ENCODE results near the gene MCL1.
"Not testable (repeated sequence)": the region's sequence is repeated elsewhere in the genome, so short reads cannot be mapped to it uniquely, and the experiment has no call there.

MCL1 gene

DNA sequence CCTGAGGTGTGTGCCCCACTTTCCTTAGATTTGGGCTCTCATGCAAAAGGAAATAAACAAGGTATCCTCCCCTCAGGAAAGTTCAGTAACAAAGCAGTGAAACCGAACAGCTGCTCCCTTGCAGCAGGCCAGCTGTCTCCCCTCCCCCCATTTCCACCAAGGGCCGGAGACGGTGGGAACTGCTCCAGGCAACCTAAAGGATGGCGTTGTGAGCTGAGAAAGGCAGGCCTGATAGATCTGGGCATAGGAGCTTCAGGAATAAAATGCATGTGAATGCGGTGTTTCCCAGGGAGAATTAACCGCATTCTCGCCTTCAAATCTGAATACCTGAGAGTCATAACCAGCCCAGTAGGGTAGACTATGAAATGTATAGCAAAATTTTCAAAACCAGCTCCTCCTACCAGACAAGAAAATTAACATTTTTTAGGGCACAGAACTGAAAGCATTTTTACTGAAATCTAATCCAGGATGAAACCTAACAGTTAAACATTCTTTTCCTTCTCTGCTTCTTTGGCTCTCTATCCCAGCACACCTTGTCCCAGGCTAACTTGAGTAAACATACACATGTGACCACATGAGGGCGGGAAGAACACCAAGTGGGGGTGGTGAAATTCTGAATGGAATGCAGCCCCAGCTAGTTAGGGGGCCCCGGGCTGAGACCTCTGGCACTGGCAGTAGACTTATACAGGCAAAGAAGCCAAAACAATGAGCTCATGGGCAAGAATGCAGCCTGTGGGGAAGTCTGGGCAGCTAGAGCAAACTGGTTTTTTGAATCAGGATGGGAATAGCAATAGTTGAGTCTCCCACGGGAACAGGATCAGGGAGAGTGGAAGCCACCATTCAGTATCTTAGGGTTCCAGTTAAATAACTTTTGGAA is 11.5 kb downstream of the MCL1 start:
- TF ChIP-seq ZNF274 (IDR thresholded peaks at IDR 0.05; ENCODE audit: low read depth, low read length): no peak
- peak overlapping the region; percentile 45; the same call in 1 of the 2 replicates for H3K4me3 ChIP-seq (ENCODE audit: low read length)

DNA sequence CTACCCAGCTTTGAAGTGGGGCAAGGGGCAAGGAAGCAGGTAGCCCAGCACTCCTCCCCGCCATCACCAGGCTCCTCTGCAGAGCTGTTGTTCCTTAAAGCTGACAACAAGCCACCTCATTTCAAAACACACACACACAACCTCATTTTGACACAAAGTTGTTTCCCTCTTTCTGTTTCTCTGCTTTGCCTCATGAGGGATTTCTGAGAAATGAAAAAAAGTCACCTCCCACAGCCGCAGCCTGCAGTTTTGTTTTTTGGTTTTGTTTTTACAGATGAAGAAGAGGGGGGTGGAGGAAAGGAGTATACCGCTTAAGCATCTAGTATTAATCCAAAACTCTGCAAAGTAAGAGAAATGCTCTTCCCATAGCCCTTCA is 12.1 kb downstream of the MCL1 start:
- TF ChIP-seq ZNF274 (IDR thresholded peaks at IDR 0.05; ENCODE audit: low read depth, low read length): no peak
- peak overlapping the region; percentile 45; the same call in 1 of the 2 replicates for H3K4me3 ChIP-seq (ENCODE audit: low read length)

DNA sequence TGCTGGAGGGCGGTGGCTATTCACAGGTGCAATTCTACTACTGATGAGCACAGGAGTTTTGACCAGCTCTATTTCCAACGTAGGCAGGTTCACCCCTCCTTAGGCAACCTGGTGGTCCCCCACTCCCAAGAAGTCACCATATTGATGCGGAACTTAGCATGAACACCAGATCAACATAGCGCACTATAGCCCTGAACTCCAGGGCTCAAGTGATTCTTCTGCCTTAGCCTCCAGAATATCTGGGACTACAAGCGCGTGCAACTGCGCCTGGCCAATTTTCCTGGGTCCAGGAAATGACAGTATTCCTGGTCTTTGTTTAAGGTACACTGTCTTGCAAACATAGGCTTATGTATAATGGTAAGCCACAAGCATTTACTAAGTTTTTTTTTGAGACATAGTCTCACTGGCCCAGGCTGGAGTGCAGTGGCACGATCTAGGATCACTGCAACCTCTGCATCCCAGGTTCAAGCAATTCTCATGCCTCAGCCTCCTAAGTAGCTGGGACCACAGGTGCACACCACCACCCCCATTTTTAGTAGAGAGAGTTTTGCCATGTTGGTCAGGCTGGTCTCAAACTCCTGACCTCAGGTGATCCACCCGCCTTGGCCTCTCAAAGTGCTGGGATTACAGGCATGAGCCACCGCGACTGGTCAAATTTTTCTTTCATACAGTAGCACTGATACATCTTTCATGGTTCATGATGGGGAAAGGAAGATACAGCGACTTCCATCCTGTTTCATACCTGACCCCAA is 12.6 kb downstream of the MCL1 start:
- no peak for TF ChIP-seq ZNF274 (IDR thresholded peaks at IDR 0.05; ENCODE audit: low read depth, low read length)
- peak overlapping the region; percentile 20; the same call in 1 of the 2 replicates for H3K4me3 ChIP-seq (ENCODE audit: low read length)

DNA sequence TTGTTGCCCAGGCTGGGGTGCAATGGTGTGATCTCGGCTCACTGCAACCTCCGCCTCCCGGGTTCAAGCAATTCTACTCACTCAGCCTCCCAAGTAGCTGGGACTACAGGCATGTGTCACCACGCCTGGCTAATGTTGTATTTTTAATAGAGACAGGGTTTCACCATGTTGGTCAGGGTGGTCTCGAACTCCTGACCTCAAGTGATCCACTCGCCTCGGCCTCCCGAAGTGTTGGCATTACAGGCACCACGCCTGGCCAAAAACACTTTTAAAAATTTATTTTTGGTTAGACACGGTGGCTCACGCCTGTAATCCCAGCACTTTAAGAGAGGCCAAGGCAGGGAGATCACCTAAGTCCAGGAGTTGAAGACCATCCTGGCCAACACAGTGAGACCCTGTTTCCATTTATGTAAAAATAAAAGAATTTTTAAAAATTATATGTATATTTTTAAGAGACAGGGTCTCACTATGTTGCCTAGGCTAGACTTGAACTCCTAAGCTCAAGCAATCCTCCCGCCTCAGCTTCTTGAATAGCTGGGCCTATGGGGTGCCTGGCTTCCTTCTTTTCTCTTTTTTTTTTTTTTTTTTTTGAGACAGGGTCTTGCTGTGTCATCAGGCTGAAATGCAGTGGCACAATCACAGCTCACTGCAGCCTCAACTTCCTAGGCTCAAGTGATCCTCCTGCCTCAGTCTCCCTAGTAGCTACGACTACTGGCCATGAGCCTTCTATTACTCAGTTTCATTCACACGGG is 14.0 kb downstream of the MCL1 start:
- not testable (repeated sequence) for H3K4me3 ChIP-seq (ENCODE audit: low read length)

DNA sequence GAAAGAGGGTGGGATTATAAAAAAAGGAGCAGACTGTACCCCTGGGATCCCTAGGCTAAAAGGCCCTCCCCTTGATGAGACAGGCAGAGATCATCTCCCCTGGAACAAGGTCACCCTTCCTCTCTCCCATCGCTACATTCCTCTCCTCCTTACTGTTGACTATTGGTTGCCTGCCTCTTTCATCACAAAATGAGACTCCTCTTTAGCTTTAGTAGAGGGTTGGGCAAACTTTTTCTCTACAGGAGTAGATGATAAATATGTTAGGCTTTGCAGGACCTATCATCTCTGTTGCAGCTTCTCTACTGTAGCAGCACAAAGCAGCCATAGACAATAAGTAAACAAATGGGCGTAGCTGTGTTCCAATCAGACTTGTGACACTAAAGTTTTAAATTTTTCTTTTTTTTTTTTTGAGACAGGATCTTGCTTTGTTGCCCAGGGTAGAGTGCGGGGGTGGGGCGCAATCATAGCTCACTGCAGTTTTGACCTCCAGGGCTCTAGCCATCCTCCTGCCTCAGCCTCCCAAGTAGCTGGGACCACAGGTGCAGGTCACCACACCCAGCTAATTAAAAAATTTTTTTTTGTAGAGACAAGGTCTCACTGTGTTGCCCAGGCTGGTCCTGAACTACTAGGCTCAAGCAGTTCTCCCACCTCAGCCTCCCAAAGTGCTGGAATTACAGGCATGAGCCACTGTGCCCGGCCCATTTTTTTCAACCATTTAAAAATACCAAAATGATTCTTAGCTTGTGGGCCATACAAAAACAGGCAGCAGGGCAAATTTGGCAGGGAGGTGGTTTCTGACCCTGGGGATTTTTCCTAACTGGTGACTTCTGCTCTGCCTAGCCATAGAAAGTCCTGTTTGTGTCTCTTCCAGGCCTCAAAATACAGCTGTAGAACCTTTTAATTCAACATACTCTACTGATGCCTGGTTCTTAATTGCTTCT is 15.1 kb downstream of the MCL1 start:
- peak overlapping the region; percentile 39; the same call in 1 of the 2 replicates for H3K4me3 ChIP-seq (ENCODE audit: low read length)
- TF ChIP-seq ZNF274 (IDR thresholded peaks at IDR 0.05; ENCODE audit: low read depth, low read length): no peak

DNA sequence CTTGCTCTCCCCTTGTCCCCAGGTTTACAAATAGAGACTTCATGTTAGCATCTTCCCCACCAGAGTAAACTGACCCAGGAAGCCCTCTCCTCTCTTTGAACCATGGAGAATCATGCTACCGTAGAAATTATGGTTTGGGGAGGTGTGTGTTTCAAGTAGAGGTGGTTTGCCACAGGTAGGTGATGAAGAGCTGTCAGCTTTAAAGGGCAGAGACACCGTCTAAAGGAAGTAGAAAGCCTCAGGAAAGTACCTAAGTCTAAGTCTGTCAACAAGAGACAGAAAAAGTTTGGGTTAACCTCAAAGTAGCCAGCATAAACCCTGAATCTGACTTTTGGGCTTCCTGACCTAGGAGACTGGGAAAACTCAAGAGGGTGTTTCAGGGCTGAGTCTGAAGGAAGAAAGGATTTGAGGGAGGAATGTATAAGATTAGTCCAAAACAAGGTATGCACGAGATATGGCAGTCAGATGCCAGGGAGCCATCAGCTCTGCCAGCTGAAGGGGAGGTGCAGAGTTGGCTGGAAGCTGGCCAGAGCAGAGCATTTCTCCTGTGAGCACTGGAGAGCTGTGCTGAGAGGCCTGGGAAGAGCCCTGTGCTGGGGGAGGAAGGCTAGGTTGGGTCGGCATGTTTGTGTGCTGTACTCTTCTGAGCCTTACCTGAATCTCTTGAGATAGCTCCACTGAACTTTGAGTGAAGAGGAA is 15.9 kb downstream of the MCL1 start:
- no peak for TF ChIP-seq ZNF274 (IDR thresholded peaks at IDR 0.05; ENCODE audit: low read depth, low read length)
- H3K4me3 ChIP-seq (ENCODE audit: low read length): peak overlapping the region; percentile 58; the same call in 1 of the 2 replicates

DNA sequence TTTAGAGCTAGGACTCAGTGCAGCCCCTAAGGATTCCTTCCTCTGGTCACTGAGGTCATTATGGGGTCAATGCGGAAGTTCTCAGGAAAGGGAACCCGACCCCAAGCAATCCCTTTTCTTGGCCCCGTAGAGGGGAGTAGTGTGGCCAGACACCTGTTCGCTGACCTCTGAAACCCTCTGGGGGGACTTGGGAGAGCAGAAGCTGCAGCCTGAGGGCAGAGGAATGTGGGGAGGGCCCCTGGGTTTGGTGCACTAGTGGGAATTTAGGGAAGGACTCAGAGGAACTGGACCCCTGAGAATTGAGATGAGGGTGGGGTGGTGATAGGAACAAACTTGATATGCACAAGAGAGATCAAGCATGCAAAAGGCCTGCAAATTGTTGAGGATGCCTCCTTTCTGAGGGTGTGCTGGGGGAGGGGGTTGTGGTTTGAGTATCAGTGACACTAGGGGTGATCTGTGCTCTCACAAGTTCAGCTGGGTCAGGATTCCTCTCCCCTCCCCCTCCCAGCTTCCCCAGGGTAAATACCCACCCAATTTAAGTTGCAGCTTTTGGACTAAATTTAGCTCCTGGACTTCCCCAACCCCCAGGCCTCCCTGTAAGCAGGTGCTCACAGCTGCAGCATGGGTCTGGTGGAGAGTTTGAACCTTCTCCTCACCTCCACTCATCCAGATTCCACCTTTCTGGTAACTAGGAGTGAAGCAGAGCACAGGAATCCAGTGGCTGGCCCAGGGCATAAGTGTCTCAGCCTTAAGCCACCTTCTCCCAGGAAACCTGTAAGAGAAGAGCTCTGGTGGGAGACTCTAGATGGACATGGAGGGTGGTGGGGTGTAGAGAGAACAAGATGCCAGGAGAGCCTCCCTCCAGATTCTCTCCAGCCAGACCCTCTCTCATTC is 16.7 kb downstream of the MCL1 start:
- H3K4me3 ChIP-seq (ENCODE audit: low read length): peak overlapping the region; percentile 72; the same call in 1 of the 2 replicates
- no peak for TF ChIP-seq ZNF274 (IDR thresholded peaks at IDR 0.05; ENCODE audit: low read depth, low read length)

DNA sequence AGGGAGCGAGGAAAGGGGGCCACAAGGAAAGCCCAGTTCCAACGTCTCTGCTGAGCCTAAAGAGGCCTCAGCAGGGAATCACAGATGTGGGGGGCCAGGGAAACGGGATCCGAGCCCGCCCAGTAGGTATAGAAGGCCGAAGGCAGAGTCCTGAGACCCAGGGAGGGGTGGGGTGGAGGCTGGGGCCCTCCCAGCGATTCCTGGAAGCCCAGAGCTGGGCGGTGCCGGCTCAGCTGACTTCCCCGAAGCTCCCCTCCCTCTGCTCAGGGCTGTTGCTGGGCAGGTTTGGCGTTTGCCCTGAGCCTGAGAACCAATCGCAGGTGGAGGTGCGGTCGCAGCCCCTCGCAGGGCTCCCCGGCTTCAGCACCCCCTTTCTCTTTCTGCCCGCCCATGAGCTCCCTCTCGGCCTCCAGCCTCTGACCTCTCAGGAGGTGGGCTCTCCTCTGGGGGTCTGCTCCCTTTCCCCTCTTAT is 17.4 kb downstream of the MCL1 start:
- H3K4me3 ChIP-seq (ENCODE audit: low read length): peak overlapping the region; percentile 72
- TF ChIP-seq ZNF274 (IDR thresholded peaks at IDR 0.05; ENCODE audit: low read depth, low read length): no peak

DNA sequence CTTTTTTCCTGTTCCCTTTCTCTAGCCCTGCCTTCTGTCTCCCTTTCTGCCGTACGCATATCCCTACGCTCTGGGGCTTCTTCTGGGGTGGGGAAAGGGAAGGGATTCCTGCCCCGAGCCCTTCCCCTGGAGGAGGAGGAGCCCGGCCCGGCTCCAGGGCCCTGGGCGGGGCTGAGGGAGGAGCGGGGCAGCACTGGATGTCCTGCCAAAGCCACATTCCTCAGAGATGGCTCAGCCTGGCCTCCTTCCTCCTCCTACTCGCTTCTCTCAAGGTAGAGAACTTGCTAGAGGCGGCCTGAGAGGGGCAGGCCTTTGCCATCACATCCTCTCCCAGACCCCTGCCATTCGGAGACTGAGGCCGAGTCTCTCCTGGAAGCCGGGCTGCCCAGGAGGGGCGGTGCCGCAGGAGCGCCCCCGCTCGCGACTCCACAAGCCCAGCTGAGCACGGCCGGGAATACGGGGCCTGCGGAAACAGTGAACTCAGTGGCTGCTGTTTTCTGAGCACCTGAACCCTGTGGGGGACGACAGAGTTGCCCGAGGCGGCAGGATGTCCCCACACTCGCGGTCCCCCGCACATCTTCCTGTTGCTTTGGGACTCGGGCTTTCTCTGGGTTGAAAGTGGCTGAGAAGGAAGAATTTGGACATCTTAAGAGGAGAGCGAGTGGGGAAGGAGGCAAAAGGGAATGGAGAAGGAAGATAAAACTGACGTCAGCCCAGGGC is 18.0 kb downstream of the MCL1 start:
- no peak for TF ChIP-seq ZNF274 (IDR thresholded peaks at IDR 0.05; ENCODE audit: low read depth, low read length)
- H3K4me3 ChIP-seq (ENCODE audit: low read length): peak overlapping the region; percentile 72

DNA sequence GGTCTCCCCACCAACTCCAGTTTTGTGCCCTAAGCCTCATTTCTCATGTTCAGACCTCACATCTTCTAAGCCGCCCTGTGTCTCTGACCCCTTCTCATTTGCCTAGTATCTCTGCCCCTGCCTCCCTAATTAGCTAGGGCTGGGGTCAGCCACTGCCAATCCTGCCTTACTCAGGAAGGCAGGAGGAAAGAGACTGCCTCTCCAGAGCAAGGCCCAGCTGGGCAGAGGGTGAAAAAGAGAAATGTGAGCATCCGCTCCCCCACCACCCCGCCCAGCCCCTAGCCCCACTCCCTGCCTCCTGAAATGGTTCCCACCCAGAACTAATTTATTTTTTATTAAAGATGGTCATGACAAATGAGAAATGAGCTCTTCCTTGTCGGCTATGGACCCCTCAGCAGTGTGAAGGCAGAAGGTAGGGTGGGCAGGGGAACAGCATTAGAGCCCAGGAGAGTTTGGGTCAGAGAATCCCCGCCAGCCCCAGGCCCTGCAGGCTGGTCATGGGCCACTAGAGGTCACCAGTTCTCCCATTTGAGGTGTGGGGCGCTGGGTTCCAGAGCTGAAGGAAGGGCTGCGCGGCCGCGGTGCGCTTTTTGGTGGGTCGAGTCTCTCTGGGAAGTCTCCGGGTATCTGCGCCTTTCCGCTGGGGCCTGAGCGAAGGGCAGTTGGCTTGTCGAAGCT is 18.7 kb downstream of the MCL1 start:
- no peak for TF ChIP-seq ZNF274 (IDR thresholded peaks at IDR 0.05; ENCODE audit: low read depth, low read length)
- H3K4me3 ChIP-seq (ENCODE audit: low read length): peak overlapping the region; percentile 72; the same call in 1 of the 2 replicates
